Testis (tissue), 2 donors: ENCODE data around the gene OXT.

Experiments
- CTCF ChIP-seq, 3 experiments: fragments of 450-650 bp in 2 of 3; fragments of 200-600 bp in 1 of 3; sonication (generic) in 1 of 3; IDR thresholded peaks; one replicate each; pipeline ENCODE4 v1.5.1; 2016 to 2019; ENCODE audit warnings: antibody characterized with exemption in 3 of 3, mild to moderate bottlenecking in 2 of 3, moderate library complexity in 1 of 3
- POLR2A ChIP-seq: fragments of 450-650 bp; IDR thresholded peaks from one replicate; pipeline ENCODE4 v1.6.1; 2017; ENCODE audit warnings: antibody characterized with exemption, mild to moderate bottlenecking, moderate library complexity

- no peak for TF ChIP-seq CTCF (IDR thresholded peaks at IDR 0.05)
- TF ChIP-seq POLR2A = no peak
These were observed 32.1 kb downstream of the OXT start for GRCh38 chr20:3103369-3104032.
